HG03469 (cell line): ENCODE measurements around the gene HTR3D.
"Not testable (repeated sequence)": the region's sequence is repeated elsewhere in the genome, so short reads cannot be mapped to it uniquely, and the experiment has no call there.

ENCODE experiments used
- ATAC-seq: cut with Tn5 transposase; IDR thresholded peaks from one replicate; pipeline ENCODE4 v1.9.1; 2021; ENCODE audit warnings: mild to moderate bottlenecking, moderate library complexity, moderate number of reproducible peaks; ENCODE audit not compliant: unreplicated experiment

HTR3D gene

DNA sequence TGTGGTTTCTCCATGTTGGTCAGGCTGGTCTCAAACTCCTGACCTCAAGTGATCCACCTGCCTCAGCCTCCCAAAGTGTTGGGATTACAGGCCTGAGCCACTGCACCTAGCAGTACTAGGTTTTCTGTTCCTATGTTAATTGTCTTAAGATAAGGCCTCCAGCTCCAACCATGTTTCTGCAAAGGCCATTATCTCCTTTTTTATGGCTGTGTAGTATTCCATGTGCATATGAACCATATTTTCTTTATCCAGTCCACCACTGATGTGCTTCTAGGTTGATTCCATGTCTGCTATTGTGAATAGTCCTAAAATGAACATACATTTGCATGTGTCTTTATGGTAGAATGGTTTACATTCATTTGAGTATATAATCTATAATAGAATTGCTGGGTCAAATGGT lies 31.1 kb downstream of the HTR3D start:
- no peak for ATAC-seq

DNA sequence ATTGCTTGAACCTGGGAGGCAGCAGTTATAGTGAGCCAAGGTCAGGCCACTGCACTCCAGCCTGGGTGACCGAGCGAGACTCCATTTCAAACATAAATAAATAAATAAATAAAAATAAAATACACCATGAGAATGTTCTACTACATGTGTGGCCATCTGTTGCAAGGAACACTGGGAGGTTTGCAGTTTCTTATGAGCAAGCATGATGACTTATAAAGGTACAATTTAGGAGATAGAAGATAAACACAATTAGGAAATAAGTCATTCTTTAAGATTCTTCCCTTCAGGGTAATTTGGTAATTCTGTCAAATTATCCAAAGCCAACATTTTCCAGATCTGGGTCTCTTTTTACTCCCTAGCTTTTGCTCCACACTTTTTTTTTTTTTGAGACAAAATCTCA lies 34.7 kb downstream of the HTR3D start:
- ATAC-seq = no peak

- no peak for ATAC-seq
These were observed 36.1 kb downstream of the HTR3D start for GRCh38 chr3:184067573-184068055.

GRCh38 chr3:184068344-184068743 lies 36.8 kb downstream of the HTR3D start:
- ATAC-seq = no peak

- not testable (repeated sequence) for ATAC-seq
These were observed 39.6 kb downstream of the HTR3D start for GRCh38 chr3:184071142-184071541.

- ATAC-seq = no peak
These were observed 42.1 kb downstream of the HTR3D start for GRCh38 chr3:184073621-184074020.

- ATAC-seq = no peak
These were observed 44.4 kb downstream of the HTR3D start for GRCh38 chr3:184075901-184076300.

DNA sequence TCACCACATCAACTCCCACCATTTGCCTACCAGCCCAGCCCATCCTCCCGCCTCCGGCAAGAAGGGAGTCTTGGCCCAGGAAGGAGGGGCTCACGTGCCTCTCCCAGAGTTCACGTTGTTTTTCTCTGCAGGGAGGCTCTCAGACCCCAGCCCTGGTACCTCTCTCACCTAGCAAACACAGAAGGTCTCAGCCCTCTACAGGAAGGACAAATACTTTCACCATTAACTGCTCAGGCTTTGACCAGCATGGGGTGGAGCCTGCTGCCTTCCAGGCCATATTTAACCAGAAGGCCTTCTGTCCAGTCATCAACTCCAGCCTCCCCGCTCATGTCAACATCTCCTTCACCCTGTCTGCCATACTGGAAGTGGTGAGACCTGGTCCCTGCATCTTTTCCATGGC lies 46.3 kb downstream of the HTR3D start:
- ATAC-seq = no peak

- ATAC-seq = no peak
These were observed 47.3 kb downstream of the HTR3D start for GRCh38 chr3:184078851-184079250.

DNA sequence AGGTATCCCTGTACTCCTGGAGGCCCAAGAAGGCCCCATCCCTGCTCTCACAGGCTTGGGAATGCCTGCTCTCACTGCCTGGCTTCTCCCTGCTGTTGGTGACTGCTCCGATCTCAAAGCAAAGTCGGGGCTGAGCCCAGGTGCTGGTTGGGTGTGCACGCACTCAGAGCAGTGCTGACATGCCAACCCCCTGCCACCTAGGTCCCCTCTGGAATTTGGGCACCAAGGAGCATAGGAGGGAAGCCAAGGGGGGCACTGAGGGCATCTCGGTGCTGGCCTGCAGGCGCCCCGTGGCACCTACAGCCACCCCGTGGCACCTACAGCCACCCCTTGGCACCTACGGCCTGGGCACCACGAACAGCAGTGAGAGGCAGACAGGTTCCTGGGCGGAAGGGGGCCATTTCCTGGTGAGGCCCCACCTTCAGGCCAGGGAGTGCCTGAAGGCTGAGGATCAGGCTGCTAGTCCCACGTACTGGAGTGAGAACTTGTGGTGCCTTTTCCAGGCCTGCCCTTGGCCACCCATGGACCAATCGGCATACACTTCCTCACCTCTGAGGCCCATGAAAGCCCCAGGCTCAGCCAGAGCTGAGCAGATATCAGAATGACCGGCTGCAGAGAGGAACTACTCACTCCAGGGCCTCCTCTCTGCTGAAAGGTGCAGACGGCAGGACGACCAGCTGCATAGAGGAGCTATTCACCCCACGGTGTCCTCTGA lies 49.7 kb downstream of the HTR3D start:
- ATAC-seq = no peak

DNA sequence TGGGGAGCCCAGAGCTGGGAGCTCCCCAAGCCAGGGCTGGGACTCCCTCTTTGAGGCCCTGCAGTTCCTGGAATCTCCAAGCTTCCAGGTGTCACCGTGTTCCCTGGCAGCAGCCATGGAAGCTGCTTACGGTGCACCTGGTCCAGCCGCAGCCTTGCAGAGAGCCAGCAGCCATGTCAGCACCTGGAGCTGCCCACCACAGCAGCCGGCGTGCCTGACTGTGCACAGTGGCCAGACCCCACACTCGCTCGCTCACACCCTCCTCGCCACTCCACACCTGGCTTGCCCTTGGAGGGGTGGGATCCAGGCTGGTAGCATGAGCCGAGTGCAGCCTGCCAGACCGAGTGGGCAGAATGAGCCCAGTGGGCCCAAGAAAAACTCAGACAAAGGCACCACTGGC lies 50.5 kb downstream of the HTR3D start:
- no peak for ATAC-seq

DNA sequence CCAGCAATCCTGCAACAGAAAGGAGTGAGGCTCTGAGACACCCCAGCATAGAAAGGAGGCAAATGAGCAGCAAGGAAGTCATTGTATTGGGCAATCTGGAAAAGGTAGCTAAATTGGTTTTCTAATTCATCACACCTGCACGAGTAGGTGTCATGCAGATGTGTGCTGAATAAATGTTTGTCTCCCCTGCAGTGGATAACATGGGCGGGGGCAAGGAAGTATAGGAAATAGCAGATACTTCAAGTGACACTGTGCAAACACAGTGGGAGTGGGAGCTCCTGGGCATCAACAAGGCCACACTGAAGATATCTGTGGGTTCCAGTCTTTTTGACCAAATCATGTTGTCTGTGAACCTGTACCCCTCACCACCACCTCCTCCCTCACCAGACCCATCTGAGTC lies 50.9 kb downstream of the HTR3D start:
- no peak for ATAC-seq

DNA sequence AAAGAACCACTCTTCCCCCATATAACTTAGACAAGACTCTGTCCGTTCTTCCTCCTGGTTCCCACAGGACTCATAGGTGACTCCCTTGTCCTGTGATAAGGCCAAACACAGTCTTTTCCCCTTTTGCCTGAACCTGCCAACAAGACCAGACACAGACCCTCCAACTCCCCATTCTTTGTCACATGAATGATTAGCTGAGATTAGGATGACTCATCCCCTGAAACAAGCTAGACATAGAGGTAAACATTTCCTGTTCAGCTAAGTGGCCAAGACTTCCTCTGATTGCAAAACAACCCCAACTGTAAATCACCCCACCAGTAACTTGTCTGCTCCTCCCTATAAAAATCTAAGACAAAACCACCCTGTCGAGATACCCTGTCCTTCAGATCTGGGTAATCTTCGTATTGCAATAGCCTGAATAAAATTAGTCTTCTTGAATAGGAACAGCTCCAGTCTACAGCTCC lies 53.9 kb downstream of the HTR3D start:
- ATAC-seq = no peak
